Vagina (tissue), 2 donors: Measurements from ENCODE around the gene LMBR1. TPM values are rescaled to one million over a fixed set of nuclear protein-coding genes. Genes with fewer than 3 reads are reported as not detected.

Experiments used
- DNase-seq, 2 donors: peaks; one replicate each; pipeline ENCODE4 v3.0.0-alpha.2; 2017; ENCODE audit errors: extremely low spot score in 2 of 2
- H3K27ac ChIP-seq: fragments of 200-600 bp; sonication (generic); one replicate; pipeline ENCODE4 v1.5.1; 2019
- H3K27me3 ChIP-seq: fragments of 200-600 bp; sonication (generic); one replicate; pipeline ENCODE4 v1.5.1; 2019
- H3K36me3 ChIP-seq, 2 donors: fragments of 200-600 bp; sonication (generic); one replicate each; pipeline ENCODE4 v1.5.1; 2017 to 2019
- H3K4me1 ChIP-seq: fragments of 200-600 bp; sonication (generic); one replicate; pipeline ENCODE4 v1.5.1; 2019
- H3K4me3 ChIP-seq, 2 donors: fragments of 200-600 bp; sonication (generic); 1 replicate in 1 of 2; 2 replicates in 1 of 2; pipeline ENCODE4 v1.5.1; 2016 to 2019
- H3K9me3 ChIP-seq: fragments of 200-600 bp; sonication (generic); one replicate; pipeline ENCODE4 v1.5.1; 2019
- POLR2A ChIP-seq, 2 donors: fragments of 450-650 bp; IDR thresholded peaks; one replicate each; pipeline ENCODE4 v1.6.1; 2017; ENCODE audit warnings: antibody characterized with exemption in 2 of 2, mild to moderate bottlenecking in 2 of 2, moderate library complexity in 2 of 2
- POLR2AphosphoS5 ChIP-seq, 2 donors: sonication (generic); formaldehyde crosslinking; IDR thresholded peaks; one replicate each; pipeline ENCODE4 v1.9.0; 2017; ENCODE audit warnings: antibody characterized with exemption in 2 of 2, mild to moderate bottlenecking in 2 of 2, low read depth in 1 of 2; ENCODE audit not compliant: insufficient read depth in 1 of 2
- intact Hi-C: fragments of 100-400 bp; cut with DNase I; formaldehyde crosslinking; loops from one replicate; pipeline ENCODE4 v1.15.1; 2023
- total RNA-seq: library from RNA; depleted of rRNA; stranded (reverse); fragments of >200 nt; gene quantifications from one replicate; pipeline ENCODE4 v1.2.3, GENCODE V29; 2016
- TF ChIP-seq, protein P1 (sequence below), 3 experiments: fragments of 450-650 bp in 2 of 3; fragments of 200-600 bp in 1 of 3; sonication (generic) in 1 of 3; IDR thresholded peaks; one replicate each; pipeline ENCODE4 v1.5.1; 2017 to 2019; ENCODE audit warnings: antibody characterized with exemption in 3 of 3, mild to moderate bottlenecking in 2 of 3, moderate library complexity in 2 of 3

Gene LMBR1
- total RNA-seq, 1 donor from 2014 or later: 45.7 TPM

DNA sequence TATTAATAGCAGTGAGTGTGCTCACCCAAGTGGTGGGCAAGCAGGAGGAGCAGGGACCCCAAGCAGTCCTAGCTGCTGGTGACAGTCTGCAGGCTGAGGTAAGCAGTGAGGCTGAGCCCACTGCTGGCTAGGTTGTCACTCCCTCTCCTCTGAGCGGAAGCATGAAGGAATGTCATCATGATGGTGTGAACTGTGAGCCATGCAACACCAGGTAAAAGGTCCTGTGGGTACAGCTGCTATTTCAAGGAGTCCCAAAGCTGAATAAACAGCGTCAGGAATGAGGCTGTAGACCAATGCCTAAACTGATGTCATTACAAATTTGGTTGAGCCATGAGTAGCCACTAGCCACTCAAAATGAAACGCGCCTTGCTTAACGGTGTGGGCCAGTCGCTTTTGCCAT, 126.3 kb downstream of the LMBR1 start:
- TF ChIP-seq, protein P1, sequence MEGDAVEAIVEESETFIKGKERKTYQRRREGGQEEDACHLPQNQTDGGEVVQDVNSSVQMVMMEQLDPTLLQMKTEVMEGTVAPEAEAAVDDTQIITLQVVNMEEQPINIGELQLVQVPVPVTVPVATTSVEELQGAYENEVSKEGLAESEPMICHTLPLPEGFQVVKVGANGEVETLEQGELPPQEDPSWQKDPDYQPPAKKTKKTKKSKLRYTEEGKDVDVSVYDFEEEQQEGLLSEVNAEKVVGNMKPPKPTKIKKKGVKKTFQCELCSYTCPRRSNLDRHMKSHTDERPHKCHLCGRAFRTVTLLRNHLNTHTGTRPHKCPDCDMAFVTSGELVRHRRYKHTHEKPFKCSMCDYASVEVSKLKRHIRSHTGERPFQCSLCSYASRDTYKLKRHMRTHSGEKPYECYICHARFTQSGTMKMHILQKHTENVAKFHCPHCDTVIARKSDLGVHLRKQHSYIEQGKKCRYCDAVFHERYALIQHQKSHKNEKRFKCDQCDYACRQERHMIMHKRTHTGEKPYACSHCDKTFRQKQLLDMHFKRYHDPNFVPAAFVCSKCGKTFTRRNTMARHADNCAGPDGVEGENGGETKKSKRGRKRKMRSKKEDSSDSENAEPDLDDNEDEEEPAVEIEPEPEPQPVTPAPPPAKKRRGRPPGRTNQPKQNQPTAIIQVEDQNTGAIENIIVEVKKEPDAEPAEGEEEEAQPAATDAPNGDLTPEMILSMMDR (IDR thresholded peaks at IDR 0.05): no peak
- no peak for TF ChIP-seq POLR2A (IDR thresholded peaks at IDR 0.05)
- TF ChIP-seq POLR2AphosphoS5 (IDR thresholded peaks at IDR 0.05; ENCODE audit: insufficient read depth in 1 of 2, low read depth in 1 of 2): no peak
- intact Hi-C loops: no loop called here
- peaks cover 0 to 5% of the 10 kb centered on the region in 2 donors for H3K36me3 ChIP-seq
- no peaks in the 10 kb centered on the region for H3K9me3 ChIP-seq
- DNase-seq: no peak
- no peaks in the 10 kb centered on the region for H3K4me1 ChIP-seq
- no peak overlapping the region for H3K27ac ChIP-seq
- H3K27me3 ChIP-seq: no peaks in the 10 kb centered on the region
- H3K4me3 ChIP-seq: no peak overlapping the region

DNA sequence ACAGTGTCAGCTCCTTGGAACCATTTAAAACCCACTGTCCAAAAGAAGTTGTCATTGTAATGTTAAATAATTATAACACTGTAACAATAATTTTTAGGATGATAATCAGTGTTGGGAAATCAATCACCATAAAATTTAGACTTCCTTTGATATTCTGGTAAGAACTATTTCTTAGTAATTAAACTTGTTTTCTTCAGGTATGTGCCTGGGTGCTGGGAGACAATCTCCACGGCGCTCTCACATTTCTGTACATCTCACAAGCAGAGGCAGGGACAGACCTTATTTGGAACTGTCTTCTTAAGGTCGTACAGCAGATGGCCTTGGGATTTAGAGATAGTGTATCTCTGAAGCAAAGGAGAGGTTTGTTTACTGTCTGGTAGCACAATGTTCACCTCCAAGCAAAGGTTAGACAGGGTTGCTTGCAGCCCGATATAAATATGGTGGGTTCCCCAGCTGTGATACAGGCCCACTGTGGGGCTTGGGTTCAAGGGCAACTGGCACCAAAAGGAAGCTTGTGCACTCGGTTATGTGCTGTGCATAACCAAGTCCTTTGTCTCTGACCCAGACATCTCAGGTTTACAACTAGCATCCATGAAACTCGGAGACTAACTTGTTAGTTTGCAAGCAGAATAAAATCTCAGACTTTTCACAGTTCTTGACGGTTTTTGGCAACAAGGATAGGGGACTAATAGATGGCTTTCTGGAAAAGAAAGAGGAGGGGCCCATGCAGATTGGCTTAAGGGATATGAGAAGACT, 126.9 kb downstream of the LMBR1 start:
- Histone ChIP-seq H3K4me3 (no peak overlapping the region), H3K27me3 (no peaks in the 10 kb centered on the region), H3K4me1 (no peaks in the 10 kb centered on the region), H3K36me3 (peaks cover 0 to 5% of the 10 kb centered on the region in 2 donors), H3K9me3 (no peaks in the 10 kb centered on the region), H3K27ac (no peak overlapping the region)
- no peak for DNase-seq
- TF ChIP-seq POLR2AphosphoS5 (IDR thresholded peaks at IDR 0.05; ENCODE audit: insufficient read depth in 1 of 2, low read depth in 1 of 2) (no peak), POLR2A (IDR thresholded peaks at IDR 0.05) (no peak)
- TF ChIP-seq, protein P1 (IDR thresholded peaks at IDR 0.05): no peak
- intact Hi-C loops: no loop called here

DNA sequence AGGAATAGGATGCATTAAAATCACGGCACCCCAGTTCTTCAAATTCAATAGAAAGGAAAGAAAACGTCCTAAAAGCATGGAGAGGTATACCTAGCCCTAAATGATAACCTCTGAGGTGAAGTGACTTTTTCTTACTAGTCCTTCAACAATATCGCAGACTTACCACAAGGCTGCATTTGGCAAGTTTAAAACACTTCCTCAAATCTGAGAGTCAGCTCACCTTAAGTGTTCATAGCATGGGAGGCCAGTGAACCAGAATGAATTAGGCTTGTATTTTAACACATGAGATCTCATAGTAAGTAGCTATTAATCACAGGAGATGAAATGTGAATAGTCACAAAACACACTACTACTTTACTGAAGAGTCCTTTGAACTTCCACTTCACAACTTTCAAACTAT, 128.2 kb downstream of the LMBR1 start:
- TF ChIP-seq, protein P1 (IDR thresholded peaks at IDR 0.05): no peak
- no peak for TF ChIP-seq POLR2AphosphoS5 (IDR thresholded peaks at IDR 0.05; ENCODE audit: insufficient read depth in 1 of 2, low read depth in 1 of 2)
- TF ChIP-seq POLR2A (IDR thresholded peaks at IDR 0.05): no peak
- DNase-seq: no peak
- intact Hi-C loops: no loop called here
- no peaks in the 10 kb centered on the region for H3K27me3 ChIP-seq
- no peak overlapping the region for H3K4me3 ChIP-seq
- H3K27ac ChIP-seq: no peak overlapping the region
- no peaks in the 10 kb centered on the region for H3K4me1 ChIP-seq
- H3K9me3 ChIP-seq: no peaks in the 10 kb centered on the region
- peaks cover 0 to 5% of the 10 kb centered on the region in 2 donors for H3K36me3 ChIP-seq

DNA sequence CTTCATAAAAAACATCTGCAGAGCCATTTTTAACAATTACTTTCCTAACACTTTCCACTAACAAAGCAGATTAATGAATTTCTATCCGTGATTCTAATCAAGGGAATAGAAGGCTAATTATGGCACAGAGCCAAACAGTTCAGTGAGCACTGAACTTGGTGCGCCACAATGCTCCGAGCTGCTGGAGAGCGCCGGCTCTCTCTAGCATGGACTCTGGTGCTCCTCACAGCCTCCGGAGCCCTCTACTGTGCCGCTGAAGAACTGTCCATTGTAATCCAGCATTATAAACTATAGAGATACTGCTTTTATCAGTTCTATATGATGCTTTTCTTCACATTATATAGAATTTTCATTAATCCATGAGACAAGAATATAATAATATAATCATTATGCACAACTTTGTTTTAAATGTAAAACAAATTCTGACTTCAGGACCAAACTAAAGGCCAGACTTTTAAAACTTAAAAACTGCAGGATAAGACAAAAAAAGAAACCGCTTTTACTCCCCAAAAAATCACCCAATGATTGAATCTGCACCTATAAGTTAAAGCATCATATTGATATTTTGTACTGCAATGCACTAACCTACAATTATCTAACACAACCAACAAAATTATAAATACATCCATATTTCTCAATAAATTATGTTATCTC, 128.8 kb downstream of the LMBR1 start:
- DNase-seq: no peak
- H3K4me3 ChIP-seq: no peak overlapping the region
- no peak for TF ChIP-seq POLR2AphosphoS5 (IDR thresholded peaks at IDR 0.05; ENCODE audit: insufficient read depth in 1 of 2, low read depth in 1 of 2)
- TF ChIP-seq, protein P1 (IDR thresholded peaks at IDR 0.05): peak in 2 of 3 experiments; percentile 34 to 43
- TF ChIP-seq POLR2A (IDR thresholded peaks at IDR 0.05): no peak
- intact Hi-C loops: no loop called here
- H3K4me1 ChIP-seq: no peaks in the 10 kb centered on the region
- H3K27me3 ChIP-seq: no peaks in the 10 kb centered on the region
- H3K27ac ChIP-seq: no peak overlapping the region
- no peaks in the 10 kb centered on the region for H3K9me3 ChIP-seq
- peaks cover 0 to 5% of the 10 kb centered on the region in 2 donors for H3K36me3 ChIP-seq
